ENCODE results near the gene KBTBD6. TPM values are rescaled to one million over a fixed set of nuclear protein-coding genes. Genes with fewer than 3 reads are reported as not detected.

KBTBD6 gene
- polyA plus RNA-seq, 1 of the 3 experiments (the other 2 are of a cell fraction) = 1.9 TPM

DNA sequence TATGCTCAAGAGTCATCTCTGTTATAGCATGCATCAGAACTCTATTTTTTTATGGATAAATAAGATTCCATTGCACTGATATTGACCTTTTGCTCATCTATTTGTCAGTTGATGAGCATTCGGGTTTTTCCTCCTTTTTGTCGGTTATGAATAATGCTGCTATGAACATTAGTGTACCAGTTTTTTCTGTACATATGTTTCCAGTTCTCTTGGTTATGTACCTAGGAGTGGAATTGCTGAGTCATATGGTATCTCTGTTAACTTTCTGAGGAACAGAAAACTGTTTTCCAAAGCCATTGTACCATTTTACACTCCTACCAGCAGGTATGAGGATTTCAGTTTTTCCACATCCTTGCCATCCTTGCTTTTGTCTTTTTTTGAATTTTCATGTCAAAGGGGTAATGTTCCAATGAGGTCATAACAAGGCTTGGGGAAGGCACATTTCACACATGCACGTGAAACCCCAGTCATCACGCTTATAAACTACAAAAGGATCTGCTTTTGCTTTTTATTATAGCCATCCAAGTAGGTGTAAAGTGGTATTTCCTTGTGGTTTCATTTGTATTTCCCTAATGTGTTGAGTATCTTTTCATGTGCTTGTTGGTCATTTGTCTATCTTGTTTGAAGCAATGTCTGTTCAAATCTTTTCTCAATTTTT lies 47.1 kb upstream of the KBTBD6 start (continued):
- TF ChIP-seq, protein P1, sequence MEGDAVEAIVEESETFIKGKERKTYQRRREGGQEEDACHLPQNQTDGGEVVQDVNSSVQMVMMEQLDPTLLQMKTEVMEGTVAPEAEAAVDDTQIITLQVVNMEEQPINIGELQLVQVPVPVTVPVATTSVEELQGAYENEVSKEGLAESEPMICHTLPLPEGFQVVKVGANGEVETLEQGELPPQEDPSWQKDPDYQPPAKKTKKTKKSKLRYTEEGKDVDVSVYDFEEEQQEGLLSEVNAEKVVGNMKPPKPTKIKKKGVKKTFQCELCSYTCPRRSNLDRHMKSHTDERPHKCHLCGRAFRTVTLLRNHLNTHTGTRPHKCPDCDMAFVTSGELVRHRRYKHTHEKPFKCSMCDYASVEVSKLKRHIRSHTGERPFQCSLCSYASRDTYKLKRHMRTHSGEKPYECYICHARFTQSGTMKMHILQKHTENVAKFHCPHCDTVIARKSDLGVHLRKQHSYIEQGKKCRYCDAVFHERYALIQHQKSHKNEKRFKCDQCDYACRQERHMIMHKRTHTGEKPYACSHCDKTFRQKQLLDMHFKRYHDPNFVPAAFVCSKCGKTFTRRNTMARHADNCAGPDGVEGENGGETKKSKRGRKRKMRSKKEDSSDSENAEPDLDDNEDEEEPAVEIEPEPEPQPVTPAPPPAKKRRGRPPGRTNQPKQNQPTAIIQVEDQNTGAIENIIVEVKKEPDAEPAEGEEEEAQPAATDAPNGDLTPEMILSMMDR (IDR thresholded peaks at IDR 0.05) = no peak
- TF ChIP-seq YY1 (IDR thresholded peaks at IDR 0.05; ENCODE audit: low read depth) (no peak), NRF1 (IDR thresholded peaks at IDR 0.05; ENCODE audit: low read depth, low read length) (no peak), CHD2 (IDR thresholded peaks at IDR 0.05; ENCODE audit: low read length, partially characterized antibody) (no peak), GATA2 (CRISPR knock-in tag; IDR thresholded peaks at IDR 0.05) (no peak), TAF1 (IDR thresholded peaks at IDR 0.05; ENCODE audit: borderline replicate concordance, low read depth, low read length) (no peak)

DNA sequence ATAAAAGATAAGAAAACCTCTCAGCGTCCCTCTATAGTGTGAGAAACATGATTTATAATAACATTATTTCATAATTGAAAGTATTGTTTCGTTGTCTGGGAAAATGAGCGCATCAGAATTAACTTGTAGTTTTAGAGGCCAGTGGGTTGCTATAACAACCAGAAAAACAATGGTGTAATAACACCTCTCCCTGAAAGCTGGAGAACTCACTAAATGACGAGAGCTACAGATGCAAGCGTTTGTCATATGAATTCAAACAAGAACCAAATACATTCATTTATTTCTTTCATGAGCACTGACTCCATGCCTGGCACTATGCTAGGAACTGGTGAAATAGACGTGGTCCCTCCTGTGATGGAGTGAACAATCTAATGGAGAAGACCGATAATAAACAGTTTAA lies 45.4 kb upstream of the KBTBD6 start:
- Histone ChIP-seq H3K36me3 (replicated peaks in 1 of 2; ENCODE audit: control insufficient read depth in 1 of 2, insufficient read depth in 2 of 2, low read length in 1 of 2) (no peaks in the 10 kb centered on the region), H3K9ac (no peak overlapping the region), H3K4me1 (ENCODE audit: control insufficient read depth in 1 of 2, insufficient read depth in 2 of 2, low read depth in 1 of 2, low read length in 1 of 2) (no peaks in the 10 kb centered on the region), H3F3A (replicated peaks; ENCODE audit: insufficient read depth) (no peaks in the 10 kb centered on the region), H3K79me2 (ENCODE audit: insufficient read depth) (no peaks in the 10 kb centered on the region), H3K9me3 (0 out of 2 replicates have a peak, but pooled peaks cover 10% of the 10 kb centered on the region), H3K4me2 (no peak overlapping the region), H2AFZ (ENCODE audit: low read depth) (no peak overlapping the region), H4K20me1 (ENCODE audit: insufficient read depth) (no peaks in the 10 kb centered on the region), H3K27me3 (ENCODE audit: insufficient read depth) (no peaks in the 10 kb centered on the region), H3K27ac (ENCODE audit: low read depth in 2 of 2, low read length in 1 of 2) (no peak overlapping the region), H3K4me3 (ENCODE audit: low read depth in 2 of 2, low read length in 1 of 2) (no peak overlapping the region), H3K9me2 (no peaks in the 10 kb centered on the region)
- POLR2A ChIA-PET = no interaction called here
- WGBS (ENCODE audit: low lambda C conversion rate) = 85% methylated on average over 7 of the region's 7 CpGs
- no peak for DNase-seq
- CTCF ChIA-PET = no interaction called here
- TF ChIP-seq SIN3A (IDR thresholded peaks at IDR 0.05; ENCODE audit: borderline replicate concordance, low read depth, low read length) = no peak
- TF ChIP-seq, protein P2, sequence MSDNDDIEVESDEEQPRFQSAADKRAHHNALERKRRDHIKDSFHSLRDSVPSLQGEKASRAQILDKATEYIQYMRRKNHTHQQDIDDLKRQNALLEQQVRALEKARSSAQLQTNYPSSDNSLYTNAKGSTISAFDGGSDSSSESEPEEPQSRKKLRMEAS (IDR thresholded peaks at IDR 0.05; ENCODE audit: low read depth) = no peak

DNA sequence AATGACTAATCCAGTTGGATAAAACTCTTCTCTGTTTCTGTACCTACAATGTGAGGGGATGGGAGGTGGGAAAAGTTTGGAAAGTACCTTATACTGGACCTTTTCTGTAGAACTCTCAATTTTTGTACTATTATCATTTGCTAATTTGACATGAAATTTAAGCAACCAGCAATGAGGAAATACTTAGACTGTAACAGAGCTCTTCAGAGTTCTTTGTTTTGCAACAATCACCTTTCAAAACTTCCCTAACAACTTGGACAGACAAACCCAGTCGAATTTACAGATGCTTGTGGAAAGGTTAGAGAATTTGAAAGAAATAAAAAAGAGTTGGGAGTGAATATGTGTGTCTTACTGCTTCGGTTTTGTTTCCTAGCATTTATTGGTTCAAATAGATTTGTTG lies 45.0 kb upstream of the KBTBD6 start:
- CTCF ChIA-PET = no interaction called here
- no peaks in the 10 kb centered on the region for H3K27me3 ChIP-seq (ENCODE audit: insufficient read depth)
- WGBS (ENCODE audit: low lambda C conversion rate) = 3% methylated on average over 2 of the region's 2 CpGs
- H3K36me3 ChIP-seq (replicated peaks in 1 of 2; ENCODE audit: control insufficient read depth in 1 of 2, insufficient read depth in 2 of 2, low read length in 1 of 2) = no peaks in the 10 kb centered on the region
- H3K9ac ChIP-seq = no peak overlapping the region
- POLR2A ChIA-PET = no interaction called here
- DNase-seq = no peak
- H3F3A ChIP-seq (replicated peaks; ENCODE audit: insufficient read depth) = no peaks in the 10 kb centered on the region
- H3K79me2 ChIP-seq (ENCODE audit: insufficient read depth) = no peaks in the 10 kb centered on the region
- no peaks in the 10 kb centered on the region for H4K20me1 ChIP-seq (ENCODE audit: insufficient read depth)
- no peak overlapping the region for H3K4me3 ChIP-seq (ENCODE audit: low read depth in 2 of 2, low read length in 1 of 2)
- H3K4me1 ChIP-seq (ENCODE audit: control insufficient read depth in 1 of 2, insufficient read depth in 2 of 2, low read depth in 1 of 2, low read length in 1 of 2) = no peaks in the 10 kb centered on the region
- H3K9me2 ChIP-seq = no peaks in the 10 kb centered on the region
- no peak overlapping the region for H3K27ac ChIP-seq (ENCODE audit: low read depth in 2 of 2, low read length in 1 of 2)
- no peak overlapping the region for H3K4me2 ChIP-seq
- 0 out of 2 replicates have a peak, but pooled peaks cover 10% of the 10 kb centered on the region for H3K9me3 ChIP-seq
- H2AFZ ChIP-seq (ENCODE audit: low read depth) = no peak overlapping the region
- TF ChIP-seq, protein P1 (IDR thresholded peaks at IDR 0.05) = no peak
- no peak for TF ChIP-seq NFIC (IDR thresholded peaks at IDR 0.05; ENCODE audit: borderline replicate concordance)
- TF ChIP-seq EZH2phosphoT487 (IDR thresholded peaks at IDR 0.05; ENCODE audit: borderline replicate concordance, low read depth) = no peak
- TF ChIP-seq, protein P3, sequence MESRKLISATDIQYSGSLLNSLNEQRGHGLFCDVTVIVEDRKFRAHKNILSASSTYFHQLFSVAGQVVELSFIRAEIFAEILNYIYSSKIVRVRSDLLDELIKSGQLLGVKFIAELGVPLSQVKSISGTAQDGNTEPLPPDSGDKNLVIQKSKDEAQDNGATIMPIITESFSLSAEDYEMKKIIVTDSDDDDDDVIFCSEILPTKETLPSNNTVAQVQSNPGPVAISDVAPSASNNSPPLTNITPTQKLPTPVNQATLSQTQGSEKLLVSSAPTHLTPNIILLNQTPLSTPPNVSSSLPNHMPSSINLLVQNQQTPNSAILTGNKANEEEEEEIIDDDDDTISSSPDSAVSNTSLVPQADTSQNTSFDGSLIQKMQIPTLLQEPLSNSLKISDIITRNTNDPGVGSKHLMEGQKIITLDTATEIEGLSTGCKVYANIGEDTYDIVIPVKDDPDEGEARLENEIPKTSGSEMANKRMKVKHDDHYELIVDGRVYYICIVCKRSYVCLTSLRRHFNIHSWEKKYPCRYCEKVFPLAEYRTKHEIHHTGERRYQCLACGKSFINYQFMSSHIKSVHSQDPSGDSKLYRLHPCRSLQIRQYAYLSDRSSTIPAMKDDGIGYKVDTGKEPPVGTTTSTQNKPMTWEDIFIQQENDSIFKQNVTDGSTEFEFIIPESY (IDR thresholded peaks at IDR 0.05; ENCODE audit: borderline replicate concordance, low read depth) = no peak
- no peak for TF ChIP-seq RCOR1 (IDR thresholded peaks at IDR 0.05; ENCODE audit: low read length)
- TF ChIP-seq, protein P4, sequence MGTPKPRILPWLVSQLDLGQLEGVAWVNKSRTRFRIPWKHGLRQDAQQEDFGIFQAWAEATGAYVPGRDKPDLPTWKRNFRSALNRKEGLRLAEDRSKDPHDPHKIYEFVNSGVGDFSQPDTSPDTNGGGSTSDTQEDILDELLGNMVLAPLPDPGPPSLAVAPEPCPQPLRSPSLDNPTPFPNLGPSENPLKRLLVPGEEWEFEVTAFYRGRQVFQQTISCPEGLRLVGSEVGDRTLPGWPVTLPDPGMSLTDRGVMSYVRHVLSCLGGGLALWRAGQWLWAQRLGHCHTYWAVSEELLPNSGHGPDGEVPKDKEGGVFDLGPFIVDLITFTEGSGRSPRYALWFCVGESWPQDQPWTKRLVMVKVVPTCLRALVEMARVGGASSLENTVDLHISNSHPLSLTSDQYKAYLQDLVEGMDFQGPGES (IDR thresholded peaks at IDR 0.05; ENCODE audit: low read depth, low read length) = no peak
- TF ChIP-seq GABPA (IDR thresholded peaks at IDR 0.05; ENCODE audit: low read depth) = no peak
- no peak for TF ChIP-seq SMC3 (IDR thresholded peaks at IDR 0.05; ENCODE audit: low read depth, low read length)
- TF ChIP-seq SIN3A (IDR thresholded peaks at IDR 0.05; ENCODE audit: borderline replicate concordance, low read depth, low read length) = no peak
- TF ChIP-seq GATA2 (CRISPR knock-in tag; IDR thresholded peaks at IDR 0.05) = no peak
- TF ChIP-seq JUND (IDR thresholded peaks at IDR 0.05) = no peak
- TF ChIP-seq FOXM1 (IDR thresholded peaks at IDR 0.05; ENCODE audit: low read depth) = no peak
- TF ChIP-seq POLR2AphosphoS5 (IDR thresholded peaks at IDR 0.05; ENCODE audit: low read depth, low read length) = no peak
